T-helper 17 cell (primary cell): ENCODE data around the gene RNF11. TPM values are rescaled to one million over a fixed set of nuclear protein-coding genes. Genes with fewer than 3 reads are reported as not detected.

Experiments used
- ATAC-seq: fragments of 150-1000 bp; cut with Tn5 transposase; 2 replicates; pipeline ENCODE4 v1.10.0; 2021; ENCODE audit warnings: mild to moderate bottlenecking, moderate library complexity
- DNase-seq, 3 donors: peaks; one replicate each; pipeline versions ENCODE4 v3.0.0 to v3.0.0-alpha.2; 2020 to 2021
- H3K9me3 ChIP-seq: one replicate; pipeline ENCODE4 v1.7.0; 2013; ENCODE audit warnings: low read length, mild to moderate bottlenecking; ENCODE audit not compliant: control insufficient read depth, poor library complexity, severe bottlenecking
- H3K27ac Mint-ChIP-seq: one replicate; pipeline ENCODE4 v1.8.0; 2022; ENCODE audit warnings: mild to moderate bottlenecking, moderate library complexity, mixed read lengths
- H3K27me3 Mint-ChIP-seq: one replicate; pipeline ENCODE4 v1.8.0; 2022; ENCODE audit warnings: mixed read lengths
- H3K36me3 Mint-ChIP-seq: one replicate; pipeline ENCODE4 v1.8.0; 2022; ENCODE audit warnings: low read depth, mixed read lengths
- H3K4me1 Mint-ChIP-seq: one replicate; pipeline ENCODE4 v1.8.0; 2022; ENCODE audit warnings: mild to moderate bottlenecking, mixed read lengths
- H3K4me3 Mint-ChIP-seq: one replicate; pipeline ENCODE4 v1.8.0; 2022; ENCODE audit warnings: mild to moderate bottlenecking, moderate library complexity, mixed read lengths
- total RNA-seq, 4 donors: library from RNA in 2 of 4; stranded (reverse) in 2 of 4; gene quantifications; one replicate each; pipeline ENCODE4 v1.2.3 and lab custom pipeline; 2022 to 2026

Gene RNF11
- total RNA-seq, 2 donors from 2014 or later = 69.4 to 140 TPM

GRCh38 chr1:51305371-51305823 lies 69.3 kb downstream of the RNF11 start:
- no peak for DNase-seq
- no peak overlapping the region for H3K4me3 Mint-ChIP-seq
- no peaks in the 10 kb centered on the region for H3K4me1 Mint-ChIP-seq
- ATAC-seq = no peak
- no peaks in the 10 kb centered on the region for H3K36me3 Mint-ChIP-seq
- no peaks in the 10 kb centered on the region for H3K27me3 Mint-ChIP-seq
- H3K27ac Mint-ChIP-seq = no peak overlapping the region
- no peaks in the 10 kb centered on the region for H3K9me3 ChIP-seq

GRCh38 chr1:51306950-51307349 lies 70.9 kb downstream of the RNF11 start:
- no peaks in the 10 kb centered on the region for H3K36me3 Mint-ChIP-seq
- H3K4me3 Mint-ChIP-seq = no peak overlapping the region
- ATAC-seq (no peak), DNase-seq (no peak)
- H3K27me3 Mint-ChIP-seq = no peaks in the 10 kb centered on the region
- H3K9me3 ChIP-seq = no peaks in the 10 kb centered on the region
- peaks cover 4% of the 10 kb centered on the region for H3K4me1 Mint-ChIP-seq
- no peak overlapping the region for H3K27ac Mint-ChIP-seq

GRCh38 chr1:51308636-51309035 lies 72.6 kb downstream of the RNF11 start:
- H3K9me3 ChIP-seq = no peaks in the 10 kb centered on the region
- no peak overlapping the region for H3K27ac Mint-ChIP-seq
- ATAC-seq (no peak), DNase-seq (no peak)
- no peaks in the 10 kb centered on the region for H3K27me3 Mint-ChIP-seq
- no peaks in the 10 kb centered on the region for H3K36me3 Mint-ChIP-seq
- H3K4me3 Mint-ChIP-seq = no peak overlapping the region
- peaks cover 4% of the 10 kb centered on the region for H3K4me1 Mint-ChIP-seq

- Mint-ChIP-seq H3K27ac (no peak overlapping the region), H3K4me3 (no peak overlapping the region), H3K36me3 (no peaks in the 10 kb centered on the region), H3K27me3 (no peaks in the 10 kb centered on the region), H3K4me1 (peaks cover 7% of the 10 kb centered on the region)
- ATAC-seq (no peak), DNase-seq (no peak)
- no peaks in the 10 kb centered on the region for H3K9me3 ChIP-seq
Measured at GRCh38 chr1:51309291-51309690, 73.2 kb downstream of the RNF11 start.

- Mint-ChIP-seq H3K27me3 (no peaks in the 10 kb centered on the region), H3K36me3 (no peaks in the 10 kb centered on the region), H3K27ac (no peak overlapping the region), H3K4me3 (no peak overlapping the region), H3K4me1 (peaks cover 13% of the 10 kb centered on the region)
- H3K9me3 ChIP-seq = no peaks in the 10 kb centered on the region
- ATAC-seq (no peak), DNase-seq (no peak)
Measured at GRCh38 chr1:51310871-51311613, 75.0 kb downstream of the RNF11 start.

GRCh38 chr1:51311826-51312225 lies 75.8 kb downstream of the RNF11 start:
- H3K36me3 Mint-ChIP-seq = no peaks in the 10 kb centered on the region
- no peak overlapping the region for H3K27ac Mint-ChIP-seq
- H3K27me3 Mint-ChIP-seq = peaks cover 3% of the 10 kb centered on the region
- DNase-seq (no peak), ATAC-seq (no peak)
- no peak overlapping the region for H3K4me3 Mint-ChIP-seq
- peaks cover 15% of the 10 kb centered on the region for H3K4me1 Mint-ChIP-seq
- no peaks in the 10 kb centered on the region for H3K9me3 ChIP-seq

GRCh38 chr1:51312718-51313117 lies 76.6 kb downstream of the RNF11 start:
- DNase-seq = no peak
- Mint-ChIP-seq H3K4me3 (no peak overlapping the region), H3K27me3 (peaks cover 4% of the 10 kb centered on the region), H3K27ac (peak overlapping the region; percentile 51), H3K4me1 (peaks cover 15% of the 10 kb centered on the region), H3K36me3 (no peaks in the 10 kb centered on the region)
- no peaks in the 10 kb centered on the region for H3K9me3 ChIP-seq
- no peak for ATAC-seq

GRCh38 chr1:51313268-51313852 lies 77.3 kb downstream of the RNF11 start:
- ATAC-seq (no peak), DNase-seq (no peak)
- peaks cover 15% of the 10 kb centered on the region for H3K4me1 Mint-ChIP-seq
- no peaks in the 10 kb centered on the region for H3K9me3 ChIP-seq
- H3K4me3 Mint-ChIP-seq = no peak overlapping the region
- H3K27me3 Mint-ChIP-seq = peaks cover 4% of the 10 kb centered on the region
- peak overlapping the region; percentile 51 for H3K27ac Mint-ChIP-seq
- H3K36me3 Mint-ChIP-seq = no peaks in the 10 kb centered on the region

GRCh38 chr1:51313961-51314777 lies 78.1 kb downstream of the RNF11 start:
- H3K4me3 Mint-ChIP-seq = no peak overlapping the region
- H3K27me3 Mint-ChIP-seq = peaks cover 4% of the 10 kb centered on the region
- peaks cover 15% of the 10 kb centered on the region for H3K4me1 Mint-ChIP-seq
- no peaks in the 10 kb centered on the region for H3K9me3 ChIP-seq
- no peak overlapping the region for H3K27ac Mint-ChIP-seq
- DNase-seq (no peak), ATAC-seq (no peak)
- H3K36me3 Mint-ChIP-seq = no peaks in the 10 kb centered on the region

- peaks cover 4% of the 10 kb centered on the region for H3K27me3 Mint-ChIP-seq
- peaks cover 15% of the 10 kb centered on the region for H3K4me1 Mint-ChIP-seq
- H3K9me3 ChIP-seq = no peaks in the 10 kb centered on the region
- H3K27ac Mint-ChIP-seq = peak overlapping the region; percentile 32
- ATAC-seq (no peak), DNase-seq (no peak)
- no peaks in the 10 kb centered on the region for H3K36me3 Mint-ChIP-seq
- no peak overlapping the region for H3K4me3 Mint-ChIP-seq
Measured at GRCh38 chr1:51314974-51315373, 78.9 kb downstream of the RNF11 start.

GRCh38 chr1:51316113-51316845 lies 80.2 kb downstream of the RNF11 start:
- H3K9me3 ChIP-seq = no peaks in the 10 kb centered on the region
- Mint-ChIP-seq H3K4me3 (no peak overlapping the region), H3K4me1 (peaks cover 11% of the 10 kb centered on the region), H3K27ac (no peak overlapping the region), H3K36me3 (no peaks in the 10 kb centered on the region), H3K27me3 (peaks cover 4% of the 10 kb centered on the region)
- DNase-seq (no peak), ATAC-seq (no peak)

- Mint-ChIP-seq H3K4me1 (peaks cover 11% of the 10 kb centered on the region), H3K27me3 (peaks cover 4% of the 10 kb centered on the region), H3K4me3 (no peak overlapping the region), H3K27ac (no peak overlapping the region), H3K36me3 (no peaks in the 10 kb centered on the region)
- ATAC-seq (no peak), DNase-seq (no peak)
- no peaks in the 10 kb centered on the region for H3K9me3 ChIP-seq
Measured at GRCh38 chr1:51316846-51317120, 80.7 kb downstream of the RNF11 start.

- H3K4me3 Mint-ChIP-seq = no peak overlapping the region
Measured at GRCh38 chr1:51317798-51318197, 81.7 kb downstream of the RNF11 start.

More at GRCh38 chr1:51317798-51318197, 81.7 kb downstream of the RNF11 start:
- peaks cover 6% of the 10 kb centered on the region for H3K27me3 Mint-ChIP-seq
- peaks cover 11% of the 10 kb centered on the region for H3K4me1 Mint-ChIP-seq
- no peak for DNase-seq
- H3K36me3 Mint-ChIP-seq = no peaks in the 10 kb centered on the region
- no peaks in the 10 kb centered on the region for H3K9me3 ChIP-seq
- ATAC-seq = no peak
- no peak overlapping the region for H3K27ac Mint-ChIP-seq
